HFF-Myc (cell line): Measurements from ENCODE around the gene ITPRIPL1.

Source experiments
- DNase-seq: peaks from one replicate; pipeline ENCODE4 v3.0.0-alpha.2; 2011; ENCODE audit warnings: low read depth; ENCODE audit errors: extremely low read depth
- H3K4me3 ChIP-seq: replicated peaks from 2 replicates; pipeline ENCODE4 v1.5.1; 2011; ENCODE audit warnings: low read depth, mild to moderate bottlenecking, control low read depth, low read length
- CTCF ChIP-seq: IDR thresholded peaks from 2 replicates; pipeline ENCODE4 v1.5.1; 2012; ENCODE audit warnings: mild to moderate bottlenecking, low read depth, low read length, control low read depth; ENCODE audit errors: missing control alignments

The ITPRIPL1 gene

GRCh38 chr2:96361751-96362150 lies 36.6 kb downstream of the ITPRIPL1 start:
- no peak overlapping the region for H3K4me3 ChIP-seq
- no peak for DNase-seq
- TF ChIP-seq CTCF: no peak

- H3K4me3 ChIP-seq: no peak overlapping the region
- DNase-seq: no peak
- no peak for TF ChIP-seq CTCF
Measured at GRCh38 chr2:96369186-96369585, 44.1 kb downstream of the ITPRIPL1 start.

GRCh38 chr2:96374211-96374951 lies 49.3 kb downstream of the ITPRIPL1 start:
- H3K4me3 ChIP-seq: no peak overlapping the region
- TF ChIP-seq CTCF: no peak
- DNase-seq: no peak
